DMS79 (cell line): ENCODE measurements around the gene PAX5.

Source experiments
- DNase-seq: peaks from one replicate; lab custom pipeline; 2025; lab: John Stamatoyannopoulos, UW

Gene PAX5

GRCh38 chr9:36961561-36962325 lies 72.3 kb downstream of the PAX5 start:
- no peak for DNase-seq

GRCh38 chr9:36961051-36961450 lies 73.0 kb downstream of the PAX5 start:
- DNase-seq, result no peak

GRCh38 chr9:36960575-36960955 lies 73.5 kb downstream of the PAX5 start:
- DNase-seq, result no peak

- no peak for DNase-seq
Observed at GRCh38 chr9:36959681-36960574, 74.1 kb downstream of the PAX5 start.

- no peak for DNase-seq
Observed at GRCh38 chr9:36956908-36957307, 77.2 kb downstream of the PAX5 start.

GRCh38 chr9:36950389-36950788 lies 83.7 kb downstream of the PAX5 start:
- no peak for DNase-seq

GRCh38 chr9:36949466-36949865 lies 84.6 kb downstream of the PAX5 start:
- DNase-seq, result no peak

GRCh38 chr9:36948051-36948450 lies 86.0 kb downstream of the PAX5 start:
- DNase-seq, result no peak

GRCh38 chr9:36946653-36947052 lies 87.4 kb downstream of the PAX5 start:
- no peak for DNase-seq

GRCh38 chr9:36945999-36946398 lies 88.1 kb downstream of the PAX5 start:
- no peak for DNase-seq

GRCh38 chr9:36942891-36943290 lies 91.2 kb downstream of the PAX5 start:
- DNase-seq, result no peak

GRCh38 chr9:36941441-36941840 lies 92.6 kb downstream of the PAX5 start:
- no peak for DNase-seq

GRCh38 chr9:36940881-36941280 lies 93.2 kb downstream of the PAX5 start:
- DNase-seq, result no peak

- DNase-seq, result no peak
Observed at GRCh38 chr9:36940500-36940853, 93.6 kb downstream of the PAX5 start.

- DNase-seq, result no peak
Observed at GRCh38 chr9:36939655-36940499, 94.2 kb downstream of the PAX5 start.

GRCh38 chr9:36939214-36939613 lies 94.9 kb downstream of the PAX5 start:
- no peak for DNase-seq

GRCh38 chr9:36938617-36939016 lies 95.5 kb downstream of the PAX5 start:
- no peak for DNase-seq

- DNase-seq, result no peak
Observed at GRCh38 chr9:36937951-36938350, 96.1 kb downstream of the PAX5 start.

- DNase-seq, result no peak
Observed at GRCh38 chr9:36937346-36937745, 96.7 kb downstream of the PAX5 start.

GRCh38 chr9:36936498-36936831 lies 97.6 kb downstream of the PAX5 start:
- no peak for DNase-seq

- no peak for DNase-seq
Observed at GRCh38 chr9:36935768-36936497, 98.1 kb downstream of the PAX5 start.

GRCh38 chr9:36935332-36935731 lies 98.7 kb downstream of the PAX5 start:
- DNase-seq, result no peak
